DMS 273 treated with DMSO at 0.1 percent for 48 hours (cell line): ENCODE data around the gene SPTA1.
A peak's percentile ranks its signal among the peaks of the same experiment; 100 is the strongest.

Experiments
- DNase-seq: peaks from one replicate; lab custom pipeline; 2025; lab: John Stamatoyannopoulos, UW

The SPTA1 gene

GRCh38 chr1:158570480-158570879 lies 116.0 kb downstream of the SPTA1 start, which contains the start of gene OR6P1:
OR6P1 (minus strand) TSS chr1:158570580; CDS start chr1:158563604, 6,976 bp downstream.
- DNase-seq: no peak

GRCh38 chr1:158564608-158565007 lies 121.9 kb downstream of the SPTA1 start:
- no peak for DNase-seq

- DNase-seq: peak; percentile 1
These were observed 122.7 kb downstream of the SPTA1 start for GRCh38 chr1:158563853-158564252.
